Measurements from ENCODE around the gene TUBB2A. TPM values are rescaled to one million over a fixed set of nuclear protein-coding genes. Genes with fewer than 3 reads are reported as not detected.
"Not testable (repeated sequence)": the region's sequence is repeated elsewhere in the genome, so short reads cannot be mapped to it uniquely, and the experiment has no call there.

TUBB2A gene
- total RNA-seq (2014; rRNA removed; shearing (Covaris generic)) = 67.5 and 73.0 TPM in 2 replicates

DNA sequence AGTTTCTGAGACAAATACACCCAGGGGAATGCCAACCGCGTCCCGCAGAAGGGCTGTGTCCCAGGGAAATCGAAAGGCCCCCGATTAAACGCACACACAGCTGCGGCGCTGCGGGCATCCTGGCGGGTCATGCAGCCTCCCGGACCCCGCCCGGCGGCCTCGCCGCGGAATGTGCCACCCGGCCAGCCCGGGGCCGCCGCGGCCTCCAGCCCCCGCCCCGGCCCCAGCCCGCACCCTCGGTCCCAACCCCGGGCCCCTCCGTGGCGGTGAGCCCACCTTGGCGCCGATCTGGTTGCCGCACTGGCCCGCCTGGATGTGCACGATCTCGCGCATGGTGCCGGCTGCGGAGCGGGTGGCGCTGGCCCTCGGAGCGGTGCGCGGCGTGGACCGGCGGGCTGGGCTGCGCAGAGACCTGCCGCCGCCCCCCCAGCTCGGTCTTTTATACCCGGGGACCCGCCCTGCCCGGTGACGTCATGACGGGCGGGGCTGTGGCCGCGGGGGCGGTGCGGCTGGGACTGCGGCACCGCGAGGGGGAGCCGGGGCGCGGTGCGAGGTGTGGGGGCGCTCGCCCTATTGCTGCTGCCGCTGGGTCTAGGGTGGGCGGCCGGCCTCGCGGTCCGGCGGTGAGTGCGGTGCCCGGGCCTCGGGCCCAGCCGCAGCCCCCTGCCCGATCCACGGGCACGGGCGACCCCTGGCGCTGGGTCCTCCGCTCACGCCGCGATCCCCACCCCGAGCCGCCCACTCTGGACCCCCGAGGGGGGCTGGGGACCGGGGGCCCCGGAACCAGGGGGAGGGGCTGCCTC, at the start of gene TUBB2A:
TSS of gene TUBB2A (minus strand) at position 414 of the 803 bp plus-strand sequence. CDS start at position 333, 81 bp downstream.
- peak; percentile 75 for DNase-seq (ENCODE audit: low spot score)

- no peak for DNase-seq (ENCODE audit: low spot score)
Observed at GRCh38 chr6:3206339-3207015, 49.1 kb upstream of the TUBB2A start.

DNA sequence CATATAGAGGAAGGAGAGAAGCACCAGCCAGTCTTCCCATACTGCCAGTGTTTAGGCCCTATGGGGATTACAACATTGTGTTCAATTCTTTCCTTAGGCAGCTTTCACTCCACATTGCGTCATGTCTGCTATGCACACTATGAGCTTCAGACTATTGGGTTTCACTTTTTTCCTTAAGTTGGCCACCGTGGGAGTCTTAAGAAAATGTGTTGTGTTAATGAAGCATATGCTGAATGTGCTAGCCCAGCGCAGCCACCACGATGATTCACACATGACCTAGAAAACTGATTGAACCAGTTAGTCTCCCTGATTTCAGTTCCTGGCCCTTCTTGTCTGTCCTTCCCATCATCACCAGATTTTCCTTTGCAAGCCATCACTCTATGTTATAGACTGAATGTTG, 48.6 kb upstream of the TUBB2A start:
- DNase-seq (ENCODE audit: low spot score) = peak; percentile 61

DNA sequence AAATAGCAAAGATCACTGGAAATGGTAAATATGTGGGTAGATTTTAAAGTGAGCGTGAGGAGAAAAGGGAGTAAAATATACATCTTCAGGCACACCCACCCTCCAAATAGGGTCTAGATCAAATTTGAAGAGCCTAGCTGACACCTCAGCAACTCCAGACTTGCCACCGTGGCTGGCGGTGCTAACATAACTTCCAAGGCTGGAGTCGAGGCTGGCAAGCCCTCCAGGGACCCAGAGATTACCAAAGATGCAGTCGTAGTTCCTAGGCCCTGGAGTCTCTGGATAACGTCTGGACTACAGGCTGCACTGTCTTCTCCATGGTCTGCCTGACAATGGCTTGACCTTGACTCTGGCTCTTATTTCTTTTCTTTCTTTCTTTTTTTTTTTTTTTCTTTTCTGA, 47.6 kb upstream of the TUBB2A start:
- no peak for DNase-seq (ENCODE audit: low spot score)

- no peak for DNase-seq (ENCODE audit: low spot score)
Observed at GRCh38 chr6:3202999-3203696, 45.8 kb upstream of the TUBB2A start.

- DNase-seq (ENCODE audit: low spot score) = no peak
Observed at GRCh38 chr6:3201388-3201787, 44.0 kb upstream of the TUBB2A start.

- no peak for DNase-seq (ENCODE audit: low spot score)
Observed at GRCh38 chr6:3200682-3201081, 43.3 kb upstream of the TUBB2A start.

DNA sequence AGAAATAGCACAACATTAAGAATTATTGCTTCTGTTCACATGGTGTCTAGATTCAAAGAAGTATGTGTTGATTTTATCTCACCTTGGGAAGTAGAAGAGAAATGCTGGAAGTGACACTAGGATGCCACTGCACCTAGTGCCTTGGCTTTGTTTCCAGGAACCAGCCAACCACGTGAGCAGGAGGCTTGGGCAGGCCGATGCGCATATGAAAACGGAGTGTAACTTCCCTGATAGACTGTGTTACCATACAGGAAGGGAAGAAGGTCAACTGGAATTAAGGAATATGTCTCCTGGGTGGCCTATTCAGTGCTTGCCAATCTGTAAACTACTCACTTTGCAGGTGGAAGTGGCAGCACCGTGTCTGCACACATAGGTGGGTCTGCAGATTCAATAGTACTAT, 42.0 kb upstream of the TUBB2A start:
- DNase-seq (ENCODE audit: low spot score) = no peak

- DNase-seq (ENCODE audit: low spot score) = not testable (repeated sequence)
Observed at GRCh38 chr6:3197734-3198133, 40.4 kb upstream of the TUBB2A start.

GRCh38 chr6:3196770-3197169, 39.4 kb upstream of the TUBB2A start:
- DNase-seq (ENCODE audit: low spot score) = no peak

- no peak for DNase-seq (ENCODE audit: low spot score)
Observed at GRCh38 chr6:3195695-3196497, 38.6 kb upstream of the TUBB2A start.

DNA sequence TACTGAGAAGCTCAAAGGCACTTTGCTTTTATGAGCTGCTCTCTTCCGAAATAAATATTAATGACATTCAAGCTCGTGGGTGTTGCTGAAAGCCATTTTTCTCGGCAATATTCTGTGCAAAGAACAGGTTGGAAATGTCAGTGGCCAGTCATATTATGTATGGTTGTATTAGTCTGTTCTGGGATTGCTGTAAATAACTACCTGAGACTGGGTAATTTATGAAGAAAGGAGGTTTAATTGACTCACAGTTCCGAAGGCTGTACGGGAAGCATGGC, 38.0 kb upstream of the TUBB2A start:
- no peak for DNase-seq (ENCODE audit: low spot score)

DNA sequence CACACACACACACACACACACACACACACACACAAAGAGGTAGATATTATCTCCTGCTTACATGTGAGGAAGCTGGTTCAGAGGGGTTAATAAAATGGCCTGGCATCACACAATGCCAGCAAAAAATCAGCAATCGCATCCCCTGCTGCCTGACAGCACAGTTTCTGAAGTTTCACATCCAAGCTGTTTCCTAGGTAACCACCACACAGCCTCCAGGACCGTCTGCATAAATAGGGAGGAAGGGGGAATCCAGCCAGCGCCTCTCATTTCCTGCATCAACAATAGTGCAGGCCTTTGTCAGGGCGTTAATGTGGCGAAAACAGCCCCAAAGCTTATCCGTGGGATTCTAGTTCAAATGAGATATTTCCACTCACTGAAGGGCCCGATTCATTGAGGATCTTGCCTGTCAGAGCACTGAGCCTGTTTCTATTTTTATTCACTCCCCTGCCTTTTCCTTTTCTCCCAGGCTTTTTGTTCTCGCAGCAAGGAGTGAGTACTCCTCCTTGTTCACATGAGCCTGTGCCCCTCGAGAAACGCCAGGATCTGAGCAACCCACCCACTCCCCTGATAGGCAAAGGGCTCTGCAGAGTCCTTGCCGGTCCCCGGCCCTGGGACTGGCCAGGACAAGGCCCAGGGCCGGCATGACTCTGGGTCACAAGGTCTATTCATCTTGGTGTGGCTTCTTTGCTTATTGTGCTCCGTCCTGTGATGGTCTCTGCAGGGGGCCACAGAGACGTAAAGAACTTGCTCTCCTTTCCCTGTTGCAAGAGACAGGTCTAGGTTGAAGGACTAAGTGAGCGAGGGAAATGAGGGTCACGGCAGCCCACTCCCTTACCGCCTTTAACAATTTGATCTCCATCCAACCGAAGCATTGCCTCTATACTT, 37.4 kb upstream of the TUBB2A start:
- no peak for DNase-seq (ENCODE audit: low spot score)

- DNase-seq (ENCODE audit: low spot score) = no peak
Observed at GRCh38 chr6:3193102-3193849, 35.9 kb upstream of the TUBB2A start.

DNA sequence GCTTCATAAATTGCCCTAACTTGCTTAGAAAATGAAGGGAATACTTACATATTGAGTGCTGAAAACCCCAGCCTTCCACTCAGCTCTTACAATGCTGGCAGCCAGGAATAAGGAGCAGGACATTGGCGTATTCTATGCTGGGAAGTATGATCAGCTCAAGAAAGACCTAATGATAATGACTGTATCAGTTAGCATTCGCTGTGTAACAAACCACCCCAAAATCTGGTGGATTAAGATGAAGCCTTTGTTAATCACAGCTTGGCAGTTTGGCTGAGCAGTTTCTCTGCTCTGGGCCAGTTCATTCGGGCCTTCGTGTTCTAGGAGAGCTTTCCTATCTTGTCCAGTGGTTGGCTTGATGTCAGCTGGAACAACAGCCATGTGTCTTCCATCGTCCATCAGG, 33.4 kb upstream of the TUBB2A start:
- no peak for DNase-seq (ENCODE audit: low spot score)

- no peak for DNase-seq (ENCODE audit: low spot score)
Observed at GRCh38 chr6:3190056-3190455, 32.7 kb upstream of the TUBB2A start.

GRCh38 chr6:3189192-3189591, 31.8 kb upstream of the TUBB2A start:
- not testable (repeated sequence) for DNase-seq (ENCODE audit: low spot score)

GRCh38 chr6:3188262-3188661, 30.9 kb upstream of the TUBB2A start:
- DNase-seq (ENCODE audit: low spot score) = no peak

- no peak for DNase-seq (ENCODE audit: low spot score)
Observed at GRCh38 chr6:3186974-3187382, 29.6 kb upstream of the TUBB2A start.

- DNase-seq (ENCODE audit: low spot score) = no peak
Observed at GRCh38 chr6:3183066-3183465, 25.7 kb upstream of the TUBB2A start.
